ENCODE results near the gene FAM168A. TPM values are rescaled to one million over a fixed set of nuclear protein-coding genes. Genes with fewer than 3 reads are reported as not detected.

FAM168A gene
- total and polyA plus RNA-seq, 9 of the 15 experiments (the other 6 are each of a cell fraction or from before 2014, with no cell fraction given): 0.44 to 7.2 (median 2.9) TPM

GRCh38 chr11:73647459-73648100 lies 49.7 kb upstream of the FAM168A start (continued):
- TF ChIP-seq ELK3 (CRISPR knock-in tag; IDR thresholded peaks at IDR 0.05) (no peak), E2F8 (IDR thresholded peaks at IDR 0.05; ENCODE audit: low read depth, partially characterized antibody) (no peak), VEZF1 (CRISPR knock-in tag; IDR thresholded peaks at IDR 0.05) (peak; percentile 86), ZNF785 (CRISPR knock-in tag; IDR thresholded peaks at IDR 0.05) (no peak), TFAP4 (CRISPR knock-in tag; IDR thresholded peaks at IDR 0.05; ENCODE audit: borderline replicate concordance) (peak; percentile 80), AFF1 (IDR thresholded peaks at IDR 0.05; ENCODE audit: low read depth in 1 of 2, partially characterized antibody in 2 of 2) (peak in 1 of 2 experiments; percentile 28), SP2 (IDR thresholded peaks at IDR 0.05; ENCODE audit: extremely low read depth, low read depth, low read length, poor library complexity, severe bottlenecking) (no peak), ATF1 (CRISPR knock-in tag; IDR thresholded peaks at IDR 0.05) (no peak), ATF1 (tag; IDR thresholded peaks at IDR 0.05) (peak; percentile 85), MAZ (CRISPR knock-in tag; conservative IDR thresholded peaks at IDR 0.05 in 1 of 2, IDR thresholded peaks at IDR 0.05 in 1 of 2) (peak in 1 of 2 experiments; percentile 70; a peak in 3 of 4 replicates), ZBED1 (IDR thresholded peaks at IDR 0.05) (no peak), ZNF324 (CRISPR knock-in tag; IDR thresholded peaks at IDR 0.05) (no peak), NRF1 (conservative IDR thresholded peaks at IDR 0.05 in 1 of 2, IDR thresholded peaks at IDR 0.05 in 1 of 2) (peak; percentile 81 to 82), NFIX (CRISPR knock-in tag; IDR thresholded peaks at IDR 0.05; ENCODE audit: low read depth) (no peak), ZNF143 (CRISPR knock-in tag; IDR thresholded peaks at IDR 0.05) (peak; percentile 73)
